ENCODE results near the gene RTF2. TPM values are rescaled to one million over a fixed set of nuclear protein-coding genes. Genes with fewer than 3 reads are reported as not detected.

The RTF2 gene
- total RNA-seq, 4 donors from 2014 or later = 46.1 to 68.6 (median 64.2) TPM

- Histone ChIP-seq H3K9me3 (no peaks in the 10 kb centered on the region), H3K4me3 (replicated peaks in 1 of 3) (no peak overlapping the region), H3K36me3 (no peaks in the 10 kb centered on the region), H3K27ac (no peak overlapping the region), H3K27me3 (no peaks in the 10 kb centered on the region), H3K4me1 (no peaks in the 10 kb centered on the region)
- no peak for TF ChIP-seq POLR2A (IDR thresholded peaks at IDR 0.05)
- TF ChIP-seq, protein P1, sequence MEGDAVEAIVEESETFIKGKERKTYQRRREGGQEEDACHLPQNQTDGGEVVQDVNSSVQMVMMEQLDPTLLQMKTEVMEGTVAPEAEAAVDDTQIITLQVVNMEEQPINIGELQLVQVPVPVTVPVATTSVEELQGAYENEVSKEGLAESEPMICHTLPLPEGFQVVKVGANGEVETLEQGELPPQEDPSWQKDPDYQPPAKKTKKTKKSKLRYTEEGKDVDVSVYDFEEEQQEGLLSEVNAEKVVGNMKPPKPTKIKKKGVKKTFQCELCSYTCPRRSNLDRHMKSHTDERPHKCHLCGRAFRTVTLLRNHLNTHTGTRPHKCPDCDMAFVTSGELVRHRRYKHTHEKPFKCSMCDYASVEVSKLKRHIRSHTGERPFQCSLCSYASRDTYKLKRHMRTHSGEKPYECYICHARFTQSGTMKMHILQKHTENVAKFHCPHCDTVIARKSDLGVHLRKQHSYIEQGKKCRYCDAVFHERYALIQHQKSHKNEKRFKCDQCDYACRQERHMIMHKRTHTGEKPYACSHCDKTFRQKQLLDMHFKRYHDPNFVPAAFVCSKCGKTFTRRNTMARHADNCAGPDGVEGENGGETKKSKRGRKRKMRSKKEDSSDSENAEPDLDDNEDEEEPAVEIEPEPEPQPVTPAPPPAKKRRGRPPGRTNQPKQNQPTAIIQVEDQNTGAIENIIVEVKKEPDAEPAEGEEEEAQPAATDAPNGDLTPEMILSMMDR (IDR thresholded peaks at IDR 0.05) = no peak
- no peak for DNase-seq
- 62 to 78% methylated on average over 4 of the region's 4 CpGs for WGBS, 2 donors
- intact Hi-C loops (cut with DNase I) = no loop called here
These were observed 38.0 kb upstream of the RTF2 start for GRCh38 chr20:56430461-56430860.

DNA sequence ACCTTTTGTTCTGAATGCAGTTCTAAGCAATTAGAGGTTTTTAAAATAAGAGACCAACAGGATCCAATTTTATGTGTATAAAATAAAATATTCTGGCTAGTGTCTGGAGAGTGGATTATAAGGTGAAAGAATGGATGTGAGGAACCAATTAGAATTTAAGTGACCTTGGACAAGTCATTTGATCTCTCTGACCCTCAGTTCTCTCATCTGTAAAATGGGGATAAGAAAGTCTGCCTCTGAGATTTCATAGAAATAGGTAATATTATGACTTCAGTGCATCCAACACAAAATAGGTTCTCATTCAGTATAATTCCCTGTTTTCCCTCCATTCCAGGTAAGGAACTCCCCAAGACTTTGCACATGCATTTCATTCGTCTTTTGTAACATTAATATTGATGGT lies 37.5 kb upstream of the RTF2 start:
- DNase-seq = no peak
- H3K27me3 ChIP-seq = no peaks in the 10 kb centered on the region
- H3K27ac ChIP-seq = no peak overlapping the region
- H3K4me1 ChIP-seq = no peaks in the 10 kb centered on the region
- no peaks in the 10 kb centered on the region for H3K9me3 ChIP-seq
- H3K36me3 ChIP-seq = no peaks in the 10 kb centered on the region
- 76 to 83% methylated on average over 1 of the region's 1 CpG for WGBS, 2 donors
- H3K4me3 ChIP-seq (replicated peaks in 1 of 3) = no peak overlapping the region
- intact Hi-C loops (cut with DNase I) = no loop called here
- TF ChIP-seq, protein P1 (IDR thresholded peaks at IDR 0.05) = no peak
- no peak for TF ChIP-seq POLR2A (IDR thresholded peaks at IDR 0.05)

GRCh38 chr20:56431471-56431870 lies 37.0 kb upstream of the RTF2 start:
- Histone ChIP-seq H3K4me1 (no peaks in the 10 kb centered on the region), H3K27ac (no peak overlapping the region), H3K4me3 (replicated peaks in 1 of 3) (no peak overlapping the region), H3K9me3 (no peaks in the 10 kb centered on the region), H3K27me3 (no peaks in the 10 kb centered on the region), H3K36me3 (no peaks in the 10 kb centered on the region)
- DNase-seq = no peak
- TF ChIP-seq, protein P1 (IDR thresholded peaks at IDR 0.05) = no peak
- no peak for TF ChIP-seq POLR2A (IDR thresholded peaks at IDR 0.05)
- intact Hi-C loops (cut with DNase I) = no loop called here
- 87 to 88% methylated on average over 3 of the region's 3 CpGs for WGBS, 2 donors

DNA sequence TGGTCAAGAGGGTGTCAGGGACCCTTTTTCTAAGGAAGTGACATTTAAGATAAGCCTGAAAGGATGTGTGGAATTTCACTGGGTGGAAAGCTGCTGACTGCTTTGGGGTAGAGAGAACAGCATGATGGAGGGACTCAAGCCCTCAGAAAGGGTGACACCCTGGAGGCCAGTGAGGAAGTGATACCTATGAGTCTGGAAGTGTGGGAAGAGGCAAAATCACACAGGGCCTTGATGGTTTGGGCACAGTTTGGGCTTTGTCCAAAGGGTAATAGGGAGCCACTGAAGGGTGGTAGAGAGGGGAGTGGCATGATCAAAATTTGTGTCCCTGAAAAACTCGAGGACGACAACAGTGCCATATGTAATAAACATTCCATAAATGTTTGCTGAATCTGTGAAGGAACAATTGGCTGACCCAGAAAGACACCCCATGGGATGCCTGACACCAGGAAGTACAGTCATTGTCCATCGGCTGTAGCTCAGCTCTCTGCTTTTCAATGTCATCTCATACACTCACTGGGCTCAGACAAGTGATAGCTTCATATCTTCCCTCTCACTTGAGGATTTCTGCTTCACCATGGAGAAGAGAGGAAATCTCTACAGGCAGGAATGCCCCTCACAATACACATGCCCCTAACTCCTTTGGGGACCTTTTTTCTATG lies 35.1 kb upstream of the RTF2 start:
- TF ChIP-seq, protein P1 (IDR thresholded peaks at IDR 0.05) = no peak
- no peak for TF ChIP-seq POLR2A (IDR thresholded peaks at IDR 0.05)
- Histone ChIP-seq H3K27ac (no peak overlapping the region), H3K36me3 (no peaks in the 10 kb centered on the region), H3K4me3 (replicated peaks in 1 of 3) (no peak overlapping the region), H3K4me1 (no peaks in the 10 kb centered on the region), H3K9me3 (no peaks in the 10 kb centered on the region), H3K27me3 (no peaks in the 10 kb centered on the region)
- DNase-seq = no peak
- intact Hi-C loops (cut with DNase I) = no loop called here
- WGBS, 2 donors = 60 to 75% methylated on average over 3 of the region's 3 CpGs

- Histone ChIP-seq H3K27ac (no peak overlapping the region), H3K4me3 (replicated peaks in 1 of 3) (no peak overlapping the region), H3K4me1 (no peaks in the 10 kb centered on the region), H3K36me3 (no peaks in the 10 kb centered on the region), H3K9me3 (no peaks in the 10 kb centered on the region), H3K27me3 (no peaks in the 10 kb centered on the region)
- 65 to 76% methylated on average over 6 of the region's 6 CpGs for WGBS, 2 donors
- intact Hi-C loops (cut with DNase I) = no loop called here
- no peak for DNase-seq
- TF ChIP-seq, protein P1 (IDR thresholded peaks at IDR 0.05) = no peak
- TF ChIP-seq POLR2A (IDR thresholded peaks at IDR 0.05) = no peak
These were observed 34.6 kb upstream of the RTF2 start for GRCh38 chr20:56433880-56434255.
